NT2/D1 (cell line): ENCODE measurements around the gene GCM1.

Source experiments
- DNase-seq: peaks from one replicate; pipeline ENCODE4 v3.0.0-alpha.2; 2011; ENCODE audit warnings: low read depth, low spot score
- H3K27me3 ChIP-seq: 2 replicates; pipeline ENCODE4 v1.6.0; 2011; ENCODE audit warnings: mild to moderate bottlenecking; ENCODE audit not compliant: insufficient read length, insufficient read depth
- H3K36me3 ChIP-seq: 2 replicates; pipeline ENCODE4 v1.6.1; 2011; ENCODE audit warnings: mild to moderate bottlenecking, low read length, mixed read lengths; ENCODE audit not compliant: insufficient read depth, insufficient read length
- H3K4me1 ChIP-seq: 2 replicates; pipeline ENCODE4 v1.5.1; 2011; ENCODE audit not compliant: insufficient read depth, insufficient read length
- H3K4me3 ChIP-seq: 2 replicates; pipeline ENCODE4 v1.5.1; 2011; ENCODE audit warnings: low read depth; ENCODE audit not compliant: insufficient read length
- H3K9ac ChIP-seq: 2 replicates; pipeline ENCODE4 v1.6.0; 2011; ENCODE audit warnings: low read depth; ENCODE audit not compliant: insufficient read length
- H3K9me3 ChIP-seq: 2 replicates; pipeline ENCODE4 v1.5.1; 2011; ENCODE audit warnings: mild to moderate bottlenecking, low read length; ENCODE audit not compliant: insufficient read depth
- SUZ12 ChIP-seq: IDR thresholded peaks from 2 replicates; pipeline ENCODE4 v1.6.1; 2011; ENCODE audit not compliant: insufficient read length, insufficient read depth; ENCODE audit errors: extremely low read depth
- YY1 ChIP-seq: IDR thresholded peaks from 2 replicates; pipeline ENCODE4 v1.6.1; 2011; ENCODE audit not compliant: insufficient read length, insufficient read depth
- ZNF274 ChIP-seq: IDR thresholded peaks from 2 replicates; pipeline ENCODE4 v1.6.1; 2011; ENCODE audit warnings: mild to moderate bottlenecking, low read depth, low read length

The GCM1 gene

DNA sequence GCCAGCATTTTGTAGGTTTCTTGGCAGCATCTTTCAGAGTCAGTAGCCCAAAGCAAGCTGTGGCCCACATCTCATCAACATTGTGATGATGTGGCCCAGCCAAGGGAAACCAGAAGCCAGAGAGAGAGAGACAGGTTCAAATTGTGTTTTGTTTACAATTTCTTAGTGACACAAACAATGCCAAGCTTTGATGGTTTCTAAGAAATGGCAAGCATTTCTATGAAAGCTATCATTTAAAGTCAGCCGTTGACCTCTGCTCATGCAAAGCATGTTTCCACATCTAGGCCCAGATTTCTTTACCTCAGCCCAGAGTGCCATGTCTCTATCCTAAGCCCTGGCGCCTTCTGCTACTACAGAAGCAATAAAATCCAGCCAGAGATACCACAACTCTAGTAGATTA lies 32.9 kb downstream of the GCM1 start:
- Histone ChIP-seq H3K9me3 (peaks cover 7% of the 10 kb centered on the region; the same call in 1 of the 2 replicates), H3K4me3 (no peak overlapping the region), H3K36me3 (no peaks in the 10 kb centered on the region), H3K27me3 (peaks cover 4% of the 10 kb centered on the region), H3K9ac (no peak overlapping the region), H3K4me1 (peaks cover 7% of the 10 kb centered on the region)
- TF ChIP-seq YY1 = no peak
- DNase-seq = no peak

DNA sequence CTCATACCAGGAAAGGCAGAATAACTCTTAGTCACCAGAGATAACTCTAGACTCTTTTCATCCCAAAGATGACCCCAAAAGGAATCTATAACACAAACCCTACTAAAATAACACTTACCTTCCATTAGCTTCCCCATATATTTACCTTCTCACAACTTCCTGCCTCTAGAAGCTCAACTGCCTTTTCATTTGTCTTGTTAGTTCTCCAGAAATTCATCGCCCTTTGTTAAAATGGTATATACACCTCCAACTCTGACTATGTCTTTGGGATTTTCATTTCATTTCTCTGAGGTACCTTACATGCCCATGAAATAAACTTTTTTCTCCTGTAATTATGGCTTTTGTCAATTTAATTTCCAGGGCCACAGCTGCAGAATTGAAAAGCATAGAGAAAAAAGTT lies 33.5 kb downstream of the GCM1 start:
- peaks cover 5% of the 10 kb centered on the region for H3K4me1 ChIP-seq
- H3K9me3 ChIP-seq = peaks cover 7% of the 10 kb centered on the region; the same call in 1 of the 2 replicates
- TF ChIP-seq YY1 (no peak), ZNF274 (no peak), SUZ12 (no peak)
- DNase-seq = no peak
- no peak overlapping the region for H3K4me3 ChIP-seq
- H3K36me3 ChIP-seq = no peaks in the 10 kb centered on the region
- no peak overlapping the region for H3K9ac ChIP-seq
- peaks cover 4% of the 10 kb centered on the region for H3K27me3 ChIP-seq

DNA sequence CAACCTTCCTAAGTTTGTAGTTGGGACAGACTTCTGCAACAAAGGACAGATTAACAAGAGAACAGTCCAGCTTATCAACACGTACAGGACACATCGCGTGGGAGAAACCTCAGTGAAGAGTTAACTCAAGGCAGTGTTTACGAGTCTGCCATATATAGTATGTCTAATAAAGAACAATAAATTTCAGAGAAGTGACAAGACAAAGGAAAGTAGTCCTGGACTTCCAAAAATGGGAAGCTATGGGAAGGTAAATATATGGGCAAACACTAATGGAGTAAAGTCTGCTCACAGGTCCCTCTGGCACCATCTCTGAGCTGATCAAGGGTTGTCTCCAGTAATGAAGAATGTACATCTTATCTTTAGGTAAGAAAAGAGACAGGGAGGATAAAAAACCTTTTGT lies 34.9 kb downstream of the GCM1 start:
- TF ChIP-seq ZNF274 (no peak), YY1 (no peak), SUZ12 (no peak)
- Histone ChIP-seq H3K4me3 (no peak overlapping the region), H3K9me3 (peaks cover 7% of the 10 kb centered on the region; the same call in 1 of the 2 replicates), H3K27me3 (peaks cover 4% of the 10 kb centered on the region), H3K4me1 (peaks cover 5% of the 10 kb centered on the region), H3K36me3 (no peaks in the 10 kb centered on the region), H3K9ac (no peak overlapping the region)
- no peak for DNase-seq

DNA sequence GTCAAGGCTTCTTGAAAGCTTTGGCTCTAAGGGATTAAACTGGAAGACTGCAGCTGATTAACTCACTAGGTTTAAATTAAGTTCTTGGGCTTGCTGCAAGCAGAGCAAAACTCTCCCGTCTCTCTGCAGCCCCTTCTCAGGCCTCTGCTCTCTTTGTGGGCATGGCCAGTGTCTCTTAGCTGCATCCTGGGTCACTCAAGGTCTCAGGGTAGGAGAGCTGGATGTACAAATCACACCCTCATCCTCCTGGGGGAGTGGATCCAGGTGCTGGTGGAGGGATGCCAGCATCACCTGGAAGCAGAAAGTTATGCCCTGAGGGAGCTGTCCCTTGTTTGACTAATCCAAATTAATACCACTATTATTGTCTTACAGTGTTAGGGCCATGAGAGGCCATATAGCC lies 35.8 kb downstream of the GCM1 start:
- Histone ChIP-seq H3K9ac (no peak overlapping the region), H3K9me3 (peaks cover 7% of the 10 kb centered on the region; the same call in 1 of the 2 replicates), H3K36me3 (no peaks in the 10 kb centered on the region), H3K4me1 (no peaks in the 10 kb centered on the region), H3K27me3 (peaks cover 4% of the 10 kb centered on the region), H3K4me3 (no peak overlapping the region)
- TF ChIP-seq SUZ12 (no peak), ZNF274 (no peak), YY1 (no peak)
- DNase-seq = no peak

DNA sequence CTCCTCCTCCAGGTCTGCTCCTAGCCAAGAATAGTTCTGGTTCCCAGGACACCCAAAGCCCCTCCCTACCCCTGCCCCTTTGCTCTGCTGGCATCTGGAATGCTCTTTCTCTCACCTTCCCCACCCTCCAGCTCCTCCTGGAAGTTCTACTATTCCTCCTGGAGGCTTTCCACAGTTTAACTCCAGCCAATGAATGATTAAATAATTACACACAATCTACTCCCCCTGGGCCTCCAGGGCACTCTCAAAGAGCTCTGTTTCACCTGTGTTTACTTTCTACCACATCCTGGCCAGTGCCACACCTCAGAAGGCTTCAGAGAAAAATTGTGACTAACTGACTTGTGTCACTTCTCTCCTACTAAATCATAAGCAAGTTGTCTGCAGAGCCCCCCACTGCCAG lies 36.2 kb downstream of the GCM1 start:
- Histone ChIP-seq H3K9ac (no peak overlapping the region), H3K9me3 (peaks cover 7% of the 10 kb centered on the region; the same call in 1 of the 2 replicates), H3K27me3 (peaks cover 4% of the 10 kb centered on the region), H3K4me1 (no peaks in the 10 kb centered on the region), H3K4me3 (no peak overlapping the region), H3K36me3 (no peaks in the 10 kb centered on the region)
- DNase-seq = no peak
- TF ChIP-seq ZNF274 = no peak
- TF ChIP-seq YY1 = no peak

DNA sequence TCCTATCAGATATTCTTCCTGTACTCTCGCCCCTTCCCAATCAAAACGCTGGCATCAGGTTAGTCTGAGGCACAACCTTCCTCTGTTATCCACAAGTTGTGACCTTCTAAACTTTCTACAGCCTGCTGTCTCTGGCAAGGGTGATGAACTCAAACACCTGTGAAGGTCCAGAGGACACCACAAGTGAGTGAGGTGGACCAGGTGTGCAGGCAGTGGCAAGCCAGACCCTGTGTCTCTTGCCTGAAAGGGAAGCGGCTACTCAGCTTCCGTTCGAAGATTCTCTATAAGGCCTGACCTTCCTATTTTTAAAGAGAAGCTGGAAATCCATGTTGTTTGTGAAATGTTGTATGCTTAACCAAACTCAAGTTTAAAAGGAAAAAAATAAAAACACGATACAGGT lies 36.8 kb downstream of the GCM1 start:
- Histone ChIP-seq H3K9me3 (peaks cover 7% of the 10 kb centered on the region; the same call in 1 of the 2 replicates), H3K9ac (no peak overlapping the region), H3K4me1 (no peaks in the 10 kb centered on the region), H3K4me3 (no peak overlapping the region), H3K36me3 (no peaks in the 10 kb centered on the region), H3K27me3 (peaks cover 3% of the 10 kb centered on the region)
- TF ChIP-seq YY1 = no peak
- TF ChIP-seq SUZ12 = no peak
- no peak for TF ChIP-seq ZNF274
- no peak for DNase-seq

DNA sequence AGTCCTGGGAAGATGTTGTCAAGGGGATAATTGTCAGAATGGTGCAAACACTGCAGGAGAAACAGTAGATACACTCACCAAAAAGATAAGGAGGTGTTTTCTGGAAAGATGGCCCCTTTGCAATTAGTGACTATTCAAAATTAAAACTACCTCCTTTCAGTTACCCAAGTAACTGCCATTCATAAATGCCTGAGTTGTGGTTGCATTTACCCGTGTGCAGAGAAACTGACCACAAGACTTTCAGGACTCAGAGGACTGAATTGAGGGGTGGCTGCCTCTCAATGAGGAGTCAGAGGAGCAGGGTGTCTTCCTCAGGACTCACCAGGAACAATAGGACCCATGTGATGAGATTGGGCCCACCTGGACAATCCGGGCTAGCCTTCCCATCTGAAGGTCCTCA lies 39.0 kb downstream of the GCM1 start:
- H3K4me1 ChIP-seq = no peaks in the 10 kb centered on the region
- no peaks in the 10 kb centered on the region for H3K36me3 ChIP-seq
- H3K9ac ChIP-seq = no peak overlapping the region
- H3K9me3 ChIP-seq = no peaks in the 10 kb centered on the region
- no peak for DNase-seq
- H3K27me3 ChIP-seq = no peaks in the 10 kb centered on the region
- no peak for TF ChIP-seq YY1
- no peak for TF ChIP-seq ZNF274
- no peak for TF ChIP-seq SUZ12
- H3K4me3 ChIP-seq = no peak overlapping the region

DNA sequence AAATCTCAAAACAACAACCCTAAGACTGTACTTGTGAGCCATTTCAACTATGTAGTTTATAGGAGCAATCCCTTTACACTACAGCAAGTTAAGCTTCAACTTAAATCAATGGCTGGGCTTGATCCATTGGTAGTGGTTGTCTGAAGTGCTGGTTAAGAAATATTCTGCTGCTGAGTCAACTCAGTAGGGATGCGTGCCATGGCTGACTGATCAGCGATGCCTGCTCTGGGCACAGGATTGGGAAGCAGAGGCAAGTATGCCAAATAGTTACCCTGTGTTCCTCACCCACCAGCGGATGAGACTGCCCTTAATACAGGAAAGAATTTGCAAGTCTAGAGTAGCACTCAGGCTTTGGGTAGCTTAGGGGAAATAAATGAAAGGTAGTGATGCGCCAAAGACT lies 41.5 kb downstream of the GCM1 start:
- H3K9ac ChIP-seq = no peak overlapping the region
- H3K4me1 ChIP-seq = no peaks in the 10 kb centered on the region
- peaks cover 6% of the 10 kb centered on the region for H3K36me3 ChIP-seq
- no peak for DNase-seq
- H3K9me3 ChIP-seq = no peaks in the 10 kb centered on the region
- no peak overlapping the region for H3K4me3 ChIP-seq
- no peaks in the 10 kb centered on the region for H3K27me3 ChIP-seq
- TF ChIP-seq ZNF274 (no peak), SUZ12 (no peak), YY1 (no peak)
